Activated CD4-positive, CD25-positive, alpha-beta regulatory T cell (primary cell): Measurements from ENCODE around the gene TBC1D24.

Experiments
- DNase-seq, 4 experiments: peaks; one replicate each; lab custom pipeline; 2025; lab: John Stamatoyannopoulos, UW

TBC1D24 gene

DNA sequence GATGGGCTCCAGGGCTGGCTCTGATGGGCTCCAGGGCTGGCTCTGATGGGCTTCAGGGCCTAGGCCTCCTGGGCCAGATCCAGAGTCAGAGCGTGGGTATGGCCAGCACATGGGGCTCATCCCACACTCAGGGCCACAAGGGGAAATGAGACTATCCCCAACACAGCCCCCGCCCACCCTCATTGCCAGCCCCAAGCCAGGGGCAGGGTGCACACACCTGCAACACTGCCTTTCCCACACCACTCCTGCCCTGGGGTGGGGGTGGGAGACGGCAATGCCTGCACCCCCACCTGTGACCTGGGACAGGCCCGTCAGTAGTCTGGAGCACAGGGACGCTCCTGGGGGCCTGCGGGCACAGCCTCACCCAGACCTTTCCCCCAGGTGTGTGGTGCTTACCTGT, 24.5 kb downstream of the TBC1D24 start:
- no peak for DNase-seq

DNA sequence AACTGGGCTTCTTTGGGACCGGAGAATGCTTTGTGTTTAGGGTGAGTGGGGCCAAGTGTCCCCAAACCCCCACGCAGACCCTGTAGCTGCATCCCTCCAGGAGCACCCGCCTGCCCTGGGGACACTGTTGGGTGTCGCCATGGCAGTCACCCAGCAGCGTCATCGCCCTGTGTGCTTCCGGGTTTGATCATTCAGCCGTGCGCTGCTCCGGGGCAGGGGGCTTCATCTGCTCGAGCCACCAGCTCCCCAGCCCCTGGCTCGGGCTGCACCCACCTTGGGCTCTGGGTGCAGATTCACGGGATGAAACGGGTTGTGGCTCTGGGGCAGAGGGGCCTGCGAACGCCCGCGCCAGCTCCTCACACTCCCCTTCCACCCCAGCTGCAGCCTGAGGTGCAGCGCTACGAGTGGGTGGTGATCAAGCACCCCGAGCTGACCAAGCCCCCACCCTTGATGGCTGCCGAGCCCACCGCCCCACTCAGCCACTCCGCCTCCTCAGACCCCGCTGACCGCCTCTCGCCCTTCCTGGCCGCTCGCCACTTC, 25.0 kb downstream of the TBC1D24 start:
- no peak for DNase-seq

DNA sequence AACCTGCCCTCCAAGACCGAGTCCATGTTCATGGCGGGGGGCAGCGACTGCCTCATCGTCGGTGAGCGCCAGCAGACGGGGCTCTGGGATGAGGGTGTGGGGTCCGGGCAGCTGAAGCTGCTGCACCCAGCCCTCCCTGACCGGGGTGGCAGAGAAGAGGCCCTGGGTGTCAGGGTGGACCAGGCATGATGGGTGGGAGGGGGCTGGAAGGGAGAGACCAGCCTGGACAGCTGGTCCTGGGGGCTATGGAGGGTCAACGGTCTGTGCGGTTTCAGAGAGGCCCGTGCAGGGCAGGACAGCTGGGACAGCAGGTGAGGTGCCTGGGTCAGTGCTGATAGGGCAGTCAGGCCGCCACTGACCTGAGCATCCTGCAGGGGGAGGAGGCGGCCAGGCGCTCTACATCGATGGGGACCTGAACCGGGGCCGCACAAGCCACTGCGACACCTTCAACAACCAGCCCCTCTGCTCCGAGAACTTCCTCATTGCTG, 25.5 kb downstream of the TBC1D24 start:
- DNase-seq: no peak

DNA sequence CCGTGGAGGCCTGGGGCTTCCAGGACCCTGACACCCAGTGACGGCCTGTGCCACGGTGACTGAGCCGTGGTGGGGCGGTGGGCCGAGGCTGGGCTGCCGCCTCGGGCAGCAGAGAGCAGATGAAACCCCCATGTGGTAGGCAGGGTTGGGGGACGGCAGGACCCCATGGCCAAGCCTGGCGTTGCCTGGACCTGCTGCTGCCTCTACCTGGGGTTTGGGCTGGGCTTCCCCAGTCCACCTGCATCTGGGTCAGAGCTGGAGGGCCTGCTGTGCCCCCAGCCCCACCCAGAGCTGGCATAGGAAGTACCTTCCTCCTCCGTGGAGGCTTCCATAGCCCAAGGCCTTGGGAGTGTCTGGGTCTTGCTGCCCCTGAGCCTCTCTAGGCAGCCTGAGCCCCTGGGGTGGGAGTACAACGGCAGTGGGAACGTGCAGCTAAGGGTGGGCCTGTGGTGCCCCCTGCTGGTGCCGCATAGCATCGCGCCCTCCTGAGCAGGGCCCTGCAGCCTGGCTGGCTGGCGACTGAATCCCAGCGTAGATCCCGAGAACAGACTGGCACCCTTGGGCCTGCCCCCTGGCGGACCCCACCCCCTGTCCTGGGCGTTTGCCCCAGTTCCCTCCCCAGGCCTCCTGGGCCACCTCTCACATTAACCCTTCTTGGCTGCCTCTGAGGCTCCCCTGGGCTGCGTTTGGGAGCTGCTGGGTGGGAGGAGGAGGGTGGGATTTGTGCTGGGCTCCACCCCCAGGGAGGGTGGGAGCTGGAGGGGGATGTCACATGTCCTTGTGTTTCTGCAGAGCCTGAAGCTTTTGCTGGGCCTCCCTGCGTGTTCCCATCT, 26.2 kb downstream of the TBC1D24 start:
- peak; percentile 58 to 69 (median 62) for DNase-seq

DNA sequence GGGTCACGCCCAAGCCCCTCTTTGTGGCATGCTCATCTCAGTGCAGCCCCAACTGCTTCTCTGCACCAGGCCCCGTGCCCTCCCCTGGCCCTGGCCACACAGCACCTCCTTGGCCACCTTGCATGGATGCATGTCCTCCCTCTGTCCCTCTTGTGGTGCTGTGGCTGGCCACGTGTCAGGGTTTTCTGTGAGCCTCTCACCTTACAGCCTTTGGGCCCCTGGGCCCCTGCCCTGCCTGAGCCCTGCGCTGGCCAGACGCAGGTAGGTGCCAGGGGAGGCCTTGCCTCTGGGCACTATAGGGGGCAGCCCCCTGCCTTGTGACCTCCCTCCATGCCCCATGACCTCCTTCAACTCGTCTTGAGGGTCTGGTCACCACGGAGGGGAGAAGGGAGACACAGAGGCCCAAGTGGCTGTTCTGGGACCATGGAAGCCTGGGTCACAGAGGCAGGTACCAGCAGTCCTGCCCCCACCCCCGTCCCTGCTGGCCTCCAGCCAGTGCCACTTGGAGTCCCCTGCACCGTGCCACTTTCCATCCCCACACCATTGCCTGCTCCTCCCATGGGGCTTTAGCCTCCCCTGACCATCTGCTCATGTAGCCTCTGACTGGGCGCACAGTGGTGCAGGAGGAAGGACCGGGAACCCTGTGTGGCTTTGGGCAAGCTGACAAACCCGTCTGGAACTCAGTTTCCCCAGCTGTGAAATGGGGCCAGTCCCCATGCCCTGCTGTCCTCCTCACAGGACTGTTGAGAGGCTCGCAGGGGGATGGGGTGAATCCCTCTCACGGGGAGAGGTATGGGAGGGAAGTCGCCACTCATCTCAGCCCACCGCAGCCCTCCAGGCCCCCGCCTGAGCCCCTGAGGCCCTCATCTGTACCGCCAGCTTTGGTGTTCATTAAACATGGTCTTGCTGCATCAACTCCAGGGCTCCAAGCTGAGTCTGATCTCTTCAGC, 27.3 kb downstream of the TBC1D24 start:
- DNase-seq: no peak

DNA sequence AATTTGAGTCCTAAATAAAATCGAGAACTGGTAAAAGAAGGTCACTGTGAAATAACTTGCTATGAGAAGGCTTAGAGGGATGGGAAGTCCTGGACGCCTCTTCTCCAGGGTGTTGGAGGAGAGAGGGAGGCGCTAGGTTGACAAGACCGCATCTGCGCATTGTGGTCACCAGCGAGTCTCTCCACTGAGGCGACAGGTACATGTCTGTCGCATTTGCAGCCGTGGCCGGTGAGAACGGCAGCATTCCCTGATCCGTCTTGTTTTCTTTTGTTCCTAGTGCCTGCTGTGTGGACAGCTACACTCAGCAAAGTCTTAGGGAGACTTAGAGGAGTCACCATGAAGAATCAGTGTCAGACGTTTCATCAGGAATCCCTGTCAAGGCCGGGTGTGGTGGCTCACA, 30.8 kb downstream of the TBC1D24 start:
- no peak for DNase-seq

DNA sequence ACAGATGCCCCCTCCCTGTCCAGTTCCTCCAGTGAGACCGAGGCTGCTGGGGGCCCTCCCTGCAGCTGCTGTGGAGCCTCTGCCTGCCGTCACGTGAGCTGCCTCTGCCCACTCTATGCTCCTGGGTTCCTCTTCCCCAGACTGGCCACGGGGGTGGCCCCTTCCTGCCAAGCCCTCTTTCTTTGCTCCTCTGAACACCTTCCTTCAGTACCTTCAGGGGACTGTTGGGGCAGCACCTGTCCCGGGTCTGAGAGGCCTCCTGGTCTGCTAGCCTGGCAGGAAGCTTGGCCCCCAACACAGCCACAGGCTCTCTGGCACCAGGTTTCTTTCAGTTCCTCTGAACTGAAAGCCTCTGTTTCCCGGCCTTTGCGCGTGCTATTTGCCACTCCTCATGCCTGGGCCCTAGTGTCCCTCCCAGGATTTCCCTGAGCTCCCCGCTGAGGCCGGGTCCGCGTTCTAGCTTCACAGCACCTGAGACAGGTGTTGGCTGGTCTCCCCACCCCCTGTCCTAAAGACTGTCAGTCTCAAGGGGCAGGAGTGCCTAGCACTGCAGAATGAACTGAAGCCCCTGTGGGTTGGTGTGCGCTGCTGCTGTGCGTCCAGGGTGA, 32.2 kb downstream of the TBC1D24 start:
- no peak for DNase-seq

DNA sequence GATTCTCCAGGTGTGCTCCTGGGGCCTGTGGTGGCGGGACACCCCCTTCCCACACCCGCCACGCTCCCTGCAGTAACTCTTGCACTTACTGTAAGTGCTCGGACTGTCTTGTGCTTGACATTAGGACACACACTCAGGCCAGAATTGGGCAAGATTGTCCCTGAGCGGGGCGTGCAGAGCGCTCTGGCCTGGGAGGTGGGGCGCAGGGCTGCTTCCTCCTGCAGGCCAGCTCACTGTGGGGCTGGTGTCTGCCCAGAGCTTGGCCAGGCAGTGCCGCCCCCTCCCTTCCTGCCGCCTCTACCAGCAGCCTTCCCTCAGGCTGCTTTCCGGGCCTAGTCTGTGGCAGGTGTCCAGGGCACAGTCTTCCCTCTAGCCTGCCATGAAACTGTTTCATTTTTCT, 32.7 kb downstream of the TBC1D24 start:
- DNase-seq: no peak

DNA sequence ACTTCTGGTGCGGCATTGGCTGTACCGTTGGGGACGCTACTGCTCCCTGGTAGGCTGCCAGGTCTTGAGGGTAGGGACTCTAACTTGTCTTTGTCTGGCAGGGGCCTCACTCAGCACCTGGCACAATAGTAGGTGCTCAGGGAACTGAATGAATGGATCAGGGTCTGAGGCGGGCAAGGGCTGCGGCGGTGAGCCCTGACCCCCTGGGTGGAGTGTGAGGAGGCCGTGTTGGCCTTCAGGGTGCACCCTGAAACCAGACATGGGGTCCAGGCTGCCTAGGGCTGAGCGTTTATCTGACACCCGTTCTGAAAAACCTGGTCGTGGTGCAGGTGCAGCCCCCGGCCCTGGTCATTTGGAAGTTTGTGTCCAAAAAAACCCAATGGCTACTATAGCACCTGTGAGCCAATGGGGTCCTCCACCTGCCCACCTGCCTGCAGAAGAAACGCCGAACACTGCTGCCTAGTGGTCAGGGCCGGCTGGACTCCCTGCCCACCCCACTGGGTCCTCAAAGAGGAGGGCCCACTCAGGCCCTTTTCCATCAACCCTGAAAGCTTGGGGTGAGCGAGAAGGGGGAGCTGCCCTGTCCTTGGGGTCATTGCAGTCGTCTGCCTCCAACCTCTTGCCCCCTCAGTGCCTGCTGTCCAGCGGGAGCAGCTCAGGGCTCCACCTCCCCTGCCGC, 33.9 kb downstream of the TBC1D24 start:
- no peak for DNase-seq

DNA sequence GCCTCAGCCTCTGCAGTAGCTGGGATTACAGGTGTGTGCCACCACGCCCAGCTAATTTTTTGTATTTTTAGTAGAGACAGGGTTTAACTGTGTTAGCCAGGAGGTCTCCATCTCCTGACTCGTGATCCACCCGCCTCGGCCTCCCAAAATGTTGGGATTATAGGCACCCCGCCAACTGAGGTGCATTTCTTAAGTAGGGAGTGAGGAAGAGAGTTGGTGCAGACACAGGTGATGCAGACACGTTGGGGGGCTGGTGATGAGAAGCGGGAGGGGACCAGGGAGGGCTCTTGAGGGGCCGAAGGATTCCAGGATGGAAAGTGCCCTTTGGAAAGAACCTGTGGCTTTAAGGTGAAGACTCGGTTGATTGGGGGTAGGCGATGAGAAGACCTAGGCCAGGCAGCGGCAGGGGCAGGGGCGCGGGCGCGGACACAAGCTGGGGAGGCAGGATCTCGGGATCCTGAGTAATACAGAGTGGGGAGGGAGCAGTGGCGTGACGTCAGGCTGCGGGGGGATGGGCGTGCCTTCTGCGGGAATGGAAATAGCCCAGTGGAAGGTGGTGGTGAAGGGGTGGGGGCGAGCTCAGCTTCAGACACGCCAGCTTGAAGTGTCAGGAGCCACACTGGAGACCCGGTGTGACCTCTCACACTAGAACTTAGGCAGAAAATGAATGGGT, 36.3 kb downstream of the TBC1D24 start:
- DNase-seq: no peak

DNA sequence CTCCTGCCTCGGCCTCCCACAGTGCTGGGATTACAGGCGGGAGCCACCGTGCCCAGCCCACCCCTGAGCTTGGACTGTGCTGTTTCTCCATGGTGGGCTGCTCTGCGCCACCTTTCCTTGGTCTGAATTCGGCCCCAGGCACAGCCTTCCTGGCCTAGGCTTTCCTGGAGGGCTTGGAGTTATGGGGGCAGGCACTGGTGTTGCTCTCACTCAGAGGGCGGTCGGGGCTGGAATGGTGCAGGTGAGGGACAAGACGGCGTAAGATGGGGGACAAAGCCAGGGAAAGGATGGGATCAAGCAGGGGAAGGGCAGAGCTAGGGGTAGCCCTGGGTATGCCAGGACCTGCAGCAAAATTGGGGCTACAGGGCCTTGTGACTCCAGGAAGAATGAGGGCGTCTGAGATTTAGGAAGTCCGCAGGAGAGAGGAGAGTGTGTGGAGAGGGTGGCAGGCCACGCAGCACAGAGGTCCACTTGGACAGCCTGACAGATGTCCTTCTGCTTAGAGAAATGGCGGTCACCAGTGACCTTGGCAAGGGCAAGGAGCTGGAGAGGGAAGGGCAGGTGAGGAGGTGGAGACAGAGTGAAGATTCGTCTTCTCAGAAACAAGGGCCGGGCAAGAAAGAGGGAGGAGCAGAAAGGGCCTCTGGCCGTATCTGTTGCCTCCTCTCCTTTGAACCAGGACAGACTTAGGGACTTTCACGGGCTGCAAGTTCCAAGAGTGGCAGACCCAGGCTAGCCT, 37.2 kb downstream of the TBC1D24 start:
- DNase-seq: no peak

DNA sequence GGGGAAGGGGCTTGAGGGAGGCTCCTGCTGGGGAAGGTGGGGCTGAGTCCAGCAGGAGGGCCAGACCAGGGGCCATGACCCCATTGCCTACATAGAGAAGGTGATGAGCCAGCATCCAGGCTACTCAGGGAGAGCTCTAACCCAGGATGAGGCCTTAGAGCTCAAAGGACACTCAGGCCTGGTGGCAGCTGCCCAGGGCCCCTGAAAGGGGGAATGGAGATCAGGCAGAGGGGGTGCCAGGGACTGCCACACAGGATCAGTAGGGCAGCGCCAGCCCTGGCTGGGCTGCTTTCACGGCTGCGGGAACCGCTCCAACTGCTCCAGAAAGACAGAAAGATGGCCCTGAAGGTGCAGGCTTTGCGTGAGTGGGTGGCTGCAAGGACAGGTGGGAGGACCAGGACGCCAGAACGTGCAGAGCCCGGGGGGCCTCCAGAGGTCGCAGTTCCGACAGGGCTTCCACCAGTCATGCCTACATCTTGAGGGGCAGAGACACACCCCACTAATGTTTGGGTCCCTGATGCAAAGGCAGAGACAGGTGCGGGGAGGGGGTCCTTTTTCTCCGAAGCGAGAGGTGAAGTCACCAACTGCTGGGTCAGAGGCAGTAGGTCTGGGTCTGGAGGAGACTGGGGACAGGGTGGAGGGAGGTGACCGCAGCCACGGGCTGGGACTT, 37.9 kb downstream of the TBC1D24 start:
- no peak for DNase-seq

DNA sequence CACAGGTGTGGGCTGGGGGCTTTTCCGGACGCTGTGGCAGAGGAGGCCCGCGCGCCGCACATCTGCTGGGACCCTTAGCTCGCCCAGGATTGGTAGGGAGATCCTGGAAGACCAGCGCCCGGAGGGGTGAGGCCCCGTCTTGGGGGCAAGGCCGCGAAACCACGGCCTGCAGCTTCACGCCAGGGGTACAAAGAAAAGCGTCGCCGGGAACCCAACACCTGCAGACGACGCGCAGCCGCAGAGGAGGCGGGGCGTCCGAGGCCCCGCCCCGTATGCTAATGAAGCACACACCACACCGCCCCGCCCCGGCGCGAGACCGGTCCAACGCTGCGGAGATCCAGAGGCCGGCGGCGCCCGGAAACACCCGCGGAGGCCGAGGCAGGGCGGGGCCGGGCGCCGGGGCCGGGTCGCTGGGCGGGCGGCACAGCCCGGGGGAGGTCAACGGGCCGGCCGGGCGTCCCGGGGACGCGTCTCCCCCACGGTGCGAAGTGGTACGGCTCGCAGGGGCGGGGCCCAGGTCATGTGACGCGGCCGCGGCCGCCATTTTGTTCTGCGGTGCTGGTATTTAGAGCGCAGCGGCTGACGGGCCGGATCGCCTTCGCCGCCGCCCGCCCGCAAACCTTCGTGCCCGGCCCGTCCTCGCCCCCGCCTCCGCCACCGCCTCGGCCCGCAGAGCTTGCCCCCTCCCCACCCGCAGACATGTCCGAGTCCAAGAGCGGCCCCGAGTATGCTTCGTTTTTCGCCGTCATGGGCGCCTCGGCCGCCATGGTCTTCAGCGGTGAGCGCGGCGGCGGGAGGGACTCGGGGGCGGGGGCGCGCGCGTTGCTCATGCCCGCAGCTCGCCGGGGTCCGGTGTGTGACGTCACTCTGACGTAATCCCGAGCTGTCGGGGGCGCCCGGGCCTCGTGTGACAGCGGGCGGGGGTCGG, 38.7 kb downstream of the TBC1D24 start, which contains the start of gene ATP6V0C:
Gene ATP6V0C (plus strand): TSS at position 548 of the 928 bp plus-strand sequence. CDS start 152 bp downstream, at position 700.
- peak; percentile 87 to 92 (median 89) for DNase-seq

DNA sequence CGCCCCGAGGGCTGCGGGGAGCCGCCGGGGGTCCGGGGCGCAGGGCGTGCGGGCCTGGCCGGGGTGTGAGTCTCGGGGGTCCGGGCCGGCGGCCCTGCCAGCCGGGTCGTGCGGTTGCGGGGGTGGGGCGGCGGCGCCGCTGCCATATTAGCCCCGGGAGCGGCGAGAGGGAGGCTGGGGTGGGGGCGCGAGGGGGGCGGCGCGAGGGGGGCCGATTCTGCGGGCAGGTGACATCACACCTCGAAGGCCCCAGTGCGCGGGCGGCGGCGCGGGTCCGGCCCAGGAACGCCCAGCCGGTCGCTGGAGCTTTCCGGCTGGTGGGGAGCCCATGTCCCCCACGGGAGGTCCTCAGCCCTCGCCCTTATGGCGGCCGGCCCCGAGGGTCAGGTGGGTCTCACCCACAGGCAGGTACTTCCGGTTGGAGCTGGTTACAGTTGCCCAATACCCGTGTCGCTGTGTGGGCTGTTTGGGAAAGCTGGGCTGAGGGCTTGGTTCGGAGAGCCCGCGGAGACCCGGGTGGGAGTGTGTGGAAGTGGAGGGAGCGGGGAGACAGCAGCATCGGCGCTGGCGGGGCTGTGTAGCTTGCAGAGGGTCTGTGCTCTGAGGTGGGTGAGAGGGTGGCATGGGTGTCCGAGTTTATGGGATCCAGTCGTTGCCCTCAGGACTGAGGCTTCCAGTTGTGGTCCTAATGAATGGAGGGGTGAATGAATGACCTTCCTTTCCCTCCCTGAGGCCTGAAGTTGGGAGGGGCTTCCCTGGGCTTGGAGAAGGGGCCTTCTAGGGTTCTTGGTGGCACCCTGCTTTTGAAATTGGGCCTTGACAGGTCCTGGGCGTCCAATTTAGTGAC, 39.6 kb downstream of the TBC1D24 start:
- DNase-seq: no peak

DNA sequence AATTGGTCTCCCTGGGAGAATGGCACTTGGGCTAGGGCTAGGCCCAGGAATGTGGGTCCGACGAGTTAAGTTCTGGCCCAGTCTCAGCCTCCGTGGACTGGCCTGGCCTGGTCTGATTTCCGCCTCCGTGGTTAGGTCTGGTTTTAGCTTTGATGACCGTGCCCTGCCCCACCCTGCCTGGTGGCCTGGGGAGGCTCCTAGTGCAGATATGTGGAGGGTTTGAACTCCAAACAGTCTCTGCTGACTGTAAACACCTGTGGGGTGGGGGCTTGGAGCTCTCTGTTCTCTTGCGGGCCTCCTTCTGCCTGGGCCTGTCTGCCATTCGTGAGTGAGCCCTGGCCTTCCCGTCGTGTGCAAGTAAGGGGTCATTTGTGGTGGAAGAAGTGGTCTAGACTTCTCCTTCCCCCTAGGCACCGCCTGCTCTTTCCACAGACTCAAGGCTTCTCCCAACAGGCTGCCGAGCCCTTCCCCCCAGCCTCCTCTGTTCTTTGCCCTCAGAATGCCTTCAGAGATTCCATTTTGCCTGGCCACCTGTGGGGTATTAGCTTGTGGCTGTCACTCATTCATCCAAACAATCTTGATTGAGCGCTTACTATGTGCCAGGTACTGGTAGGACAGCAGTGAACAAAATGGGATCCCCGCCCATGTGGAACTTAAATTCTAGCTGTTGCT, 40.4 kb downstream of the TBC1D24 start:
- DNase-seq: no peak

DNA sequence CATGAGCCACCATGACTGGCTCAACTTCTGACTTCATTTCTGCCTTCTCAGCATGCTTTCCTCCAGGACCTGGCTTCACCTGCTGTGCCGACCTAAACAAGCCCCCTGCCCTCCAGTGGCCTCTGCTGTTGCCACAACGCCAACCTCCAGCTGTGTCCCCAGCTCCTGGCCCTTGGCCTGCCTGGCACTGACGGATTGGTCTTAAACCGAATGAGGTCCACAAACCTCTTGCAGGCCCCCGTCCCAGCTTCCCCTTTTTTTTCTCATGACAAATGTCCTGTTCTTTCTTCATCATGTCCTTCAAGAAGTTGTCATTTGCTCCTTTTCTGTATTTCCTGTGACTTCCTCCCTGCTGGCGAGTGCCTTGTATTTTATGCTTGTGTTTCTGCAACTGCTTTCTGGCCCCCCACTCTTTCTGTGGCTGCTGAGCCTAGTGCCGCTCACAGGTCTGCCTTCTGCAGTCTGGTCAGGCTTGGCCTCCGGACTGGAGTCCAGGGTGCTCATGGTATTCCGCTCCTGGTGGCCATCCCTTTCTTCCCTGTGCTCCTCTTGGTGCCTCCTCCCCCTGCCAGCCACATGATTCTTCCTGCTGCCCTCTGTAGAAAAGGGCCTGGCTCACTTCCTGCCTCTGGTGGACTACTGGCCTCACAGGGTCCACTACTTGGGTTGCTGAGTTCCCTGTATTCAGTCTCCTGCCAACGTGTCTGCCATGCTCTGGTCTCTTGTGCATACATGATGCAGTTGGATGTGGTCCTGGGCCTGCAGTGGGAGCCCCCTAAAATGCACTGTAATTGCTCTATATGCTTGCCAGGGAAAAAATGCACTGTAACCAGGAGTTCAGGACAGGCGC, 41.7 kb downstream of the TBC1D24 start:
- no peak for DNase-seq
